HG03571 (cell line): Measurements from ENCODE around the gene THADA.
"Not testable (repeated sequence)": the region's sequence is repeated elsewhere in the genome, so short reads cannot be mapped to it uniquely, and the experiment has no call there.

Experiments
- ATAC-seq: cut with Tn5 transposase; IDR thresholded peaks from one replicate; pipeline ENCODE4 v1.9.1; 2021; ENCODE audit not compliant: unreplicated experiment

The THADA gene

GRCh38 chr2:43393918-43394317 is 201.9 kb downstream of the THADA start:
- no peak for ATAC-seq

GRCh38 chr2:43391878-43392215 is 204.0 kb downstream of the THADA start:
- ATAC-seq = no peak

GRCh38 chr2:43391201-43391877 is 204.5 kb downstream of the THADA start:
- no peak for ATAC-seq

- ATAC-seq = no peak
Measured at GRCh38 chr2:43389581-43390466, 206.0 kb downstream of the THADA start.

- ATAC-seq = no peak
Measured at GRCh38 chr2:43388371-43388770, 207.5 kb downstream of the THADA start.

GRCh38 chr2:43387092-43388062 is 208.5 kb downstream of the THADA start:
- ATAC-seq = peak; percentile 85

GRCh38 chr2:43386679-43387078 is 209.2 kb downstream of the THADA start:
- not testable (repeated sequence) for ATAC-seq

- ATAC-seq = no peak
Measured at GRCh38 chr2:43384143-43384542, 211.7 kb downstream of the THADA start.

- no peak for ATAC-seq
Measured at GRCh38 chr2:43383533-43383932, 212.3 kb downstream of the THADA start.

GRCh38 chr2:43379494-43379893 is 216.3 kb downstream of the THADA start:
- ATAC-seq = no peak

- ATAC-seq = no peak
Measured at GRCh38 chr2:43377327-43377726, 218.5 kb downstream of the THADA start.

GRCh38 chr2:43376523-43377198 is 219.2 kb downstream of the THADA start:
- ATAC-seq = no peak

GRCh38 chr2:43375746-43376522 is 219.9 kb downstream of the THADA start:
- no peak for ATAC-seq

- ATAC-seq = no peak
Measured at GRCh38 chr2:43372416-43373081, 223.3 kb downstream of the THADA start.

- no peak for ATAC-seq
Measured at GRCh38 chr2:43370705-43371104, 225.1 kb downstream of the THADA start.

- no peak for ATAC-seq
Measured at GRCh38 chr2:43370146-43370545, 225.7 kb downstream of the THADA start.

GRCh38 chr2:43368483-43369385 is 227.1 kb downstream of the THADA start:
- ATAC-seq = no peak

- ATAC-seq = no peak
Measured at GRCh38 chr2:43367012-43367782, 228.6 kb downstream of the THADA start.
